ENCODE measurements around the gene FLCN.

FLCN gene

DNA sequence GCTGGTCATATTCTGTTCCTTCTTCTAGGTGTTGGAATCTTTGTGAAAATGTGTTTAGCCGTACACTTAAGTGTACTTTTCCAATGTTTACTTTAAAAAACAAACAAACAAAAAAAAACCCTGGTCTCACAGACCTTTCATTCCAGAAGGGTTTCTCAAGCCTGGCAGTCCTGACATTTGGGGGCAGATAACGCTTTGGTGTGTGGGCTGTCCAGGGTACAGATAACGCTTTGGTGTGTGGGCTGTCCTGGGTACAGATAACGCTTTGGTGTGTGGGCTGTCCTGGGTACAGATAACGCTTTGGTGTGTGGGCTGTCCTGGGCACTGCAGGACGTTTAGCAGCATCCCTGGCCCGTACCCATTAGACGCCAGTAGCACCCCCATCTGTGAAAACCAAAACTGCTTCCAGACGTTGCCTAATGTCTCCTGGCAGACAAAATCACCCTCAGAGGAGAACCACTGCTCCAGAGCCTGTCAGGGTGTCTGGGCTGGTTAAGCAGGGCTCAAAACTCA, 15.2 kb upstream of the FLCN start:
- no peak for DNase-seq (ENCODE audit: extremely low read depth, low read depth)
- TF ChIP-seq, protein P1, sequence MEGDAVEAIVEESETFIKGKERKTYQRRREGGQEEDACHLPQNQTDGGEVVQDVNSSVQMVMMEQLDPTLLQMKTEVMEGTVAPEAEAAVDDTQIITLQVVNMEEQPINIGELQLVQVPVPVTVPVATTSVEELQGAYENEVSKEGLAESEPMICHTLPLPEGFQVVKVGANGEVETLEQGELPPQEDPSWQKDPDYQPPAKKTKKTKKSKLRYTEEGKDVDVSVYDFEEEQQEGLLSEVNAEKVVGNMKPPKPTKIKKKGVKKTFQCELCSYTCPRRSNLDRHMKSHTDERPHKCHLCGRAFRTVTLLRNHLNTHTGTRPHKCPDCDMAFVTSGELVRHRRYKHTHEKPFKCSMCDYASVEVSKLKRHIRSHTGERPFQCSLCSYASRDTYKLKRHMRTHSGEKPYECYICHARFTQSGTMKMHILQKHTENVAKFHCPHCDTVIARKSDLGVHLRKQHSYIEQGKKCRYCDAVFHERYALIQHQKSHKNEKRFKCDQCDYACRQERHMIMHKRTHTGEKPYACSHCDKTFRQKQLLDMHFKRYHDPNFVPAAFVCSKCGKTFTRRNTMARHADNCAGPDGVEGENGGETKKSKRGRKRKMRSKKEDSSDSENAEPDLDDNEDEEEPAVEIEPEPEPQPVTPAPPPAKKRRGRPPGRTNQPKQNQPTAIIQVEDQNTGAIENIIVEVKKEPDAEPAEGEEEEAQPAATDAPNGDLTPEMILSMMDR (IDR thresholded peaks at IDR 0.05; ENCODE audit: low read depth, low read length): no peak

DNA sequence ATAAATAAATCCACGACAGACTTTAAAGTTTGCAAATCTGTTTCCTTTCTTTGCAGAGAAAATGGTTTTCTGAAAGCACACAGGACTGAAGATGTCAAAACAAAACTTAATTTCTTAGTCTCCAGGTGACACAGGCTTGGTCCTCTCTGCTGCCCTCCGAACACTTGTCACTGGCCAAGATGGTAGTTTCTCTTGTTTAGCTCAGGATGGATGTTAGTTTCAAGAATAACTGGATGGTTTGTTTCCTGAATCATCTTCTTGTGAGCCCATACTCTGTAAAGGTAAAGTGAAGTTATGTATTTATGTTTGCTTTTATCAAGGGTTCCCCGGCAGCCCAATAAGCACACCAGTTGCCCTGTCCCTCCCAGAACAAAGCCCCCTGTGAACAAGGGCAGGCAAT, 9.9 kb upstream of the FLCN start:
- no peak for DNase-seq (ENCODE audit: extremely low read depth, low read depth)
- TF ChIP-seq, protein P1 (IDR thresholded peaks at IDR 0.05; ENCODE audit: low read depth, low read length): no peak

DNA sequence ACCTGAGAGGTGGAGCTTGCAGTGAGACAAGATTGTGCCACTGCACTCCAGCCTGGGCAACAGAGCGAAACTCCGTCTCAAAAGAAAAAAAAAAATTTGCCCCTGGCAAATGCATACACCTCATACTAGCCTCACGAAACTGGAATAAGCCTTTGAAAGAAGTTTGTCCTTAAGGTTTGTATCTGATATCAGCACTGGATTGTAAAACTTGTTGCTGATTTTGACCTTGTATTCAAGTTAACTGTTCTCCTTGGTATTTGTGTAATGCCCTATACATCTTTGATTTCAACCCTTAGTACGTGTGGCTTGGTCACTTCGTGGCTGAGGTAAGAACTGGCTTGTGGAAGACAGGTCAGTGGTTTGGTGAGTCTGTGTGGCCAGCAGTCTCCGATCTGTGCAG, 6.2 kb upstream of the FLCN start:
- TF ChIP-seq, protein P1 (IDR thresholded peaks at IDR 0.05; ENCODE audit: low read depth, low read length): no peak
- no peak for DNase-seq (ENCODE audit: extremely low read depth, low read depth)

DNA sequence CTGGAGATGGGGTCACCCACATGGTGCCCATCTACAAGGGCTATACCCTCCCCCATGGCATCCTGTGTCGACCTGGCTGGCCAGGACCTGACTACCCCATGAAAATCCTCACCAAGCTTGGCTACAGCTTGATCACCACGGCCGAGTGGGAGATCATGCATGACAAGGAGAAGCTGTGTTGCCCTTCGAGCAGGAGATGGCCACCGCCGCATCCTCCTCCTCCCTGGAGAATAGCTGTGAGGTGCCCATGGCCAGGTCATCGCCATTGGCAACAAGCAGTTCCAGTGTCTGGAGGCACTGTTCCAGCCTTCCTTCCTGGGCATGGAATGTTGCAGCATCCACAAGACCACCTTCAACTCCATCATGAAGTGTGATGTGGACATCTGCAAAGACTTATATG, 5.3 kb upstream of the FLCN start:
- TF ChIP-seq, protein P1 (IDR thresholded peaks at IDR 0.05; ENCODE audit: low read depth, low read length): no peak
- DNase-seq (ENCODE audit: extremely low read depth, low read depth): no peak

DNA sequence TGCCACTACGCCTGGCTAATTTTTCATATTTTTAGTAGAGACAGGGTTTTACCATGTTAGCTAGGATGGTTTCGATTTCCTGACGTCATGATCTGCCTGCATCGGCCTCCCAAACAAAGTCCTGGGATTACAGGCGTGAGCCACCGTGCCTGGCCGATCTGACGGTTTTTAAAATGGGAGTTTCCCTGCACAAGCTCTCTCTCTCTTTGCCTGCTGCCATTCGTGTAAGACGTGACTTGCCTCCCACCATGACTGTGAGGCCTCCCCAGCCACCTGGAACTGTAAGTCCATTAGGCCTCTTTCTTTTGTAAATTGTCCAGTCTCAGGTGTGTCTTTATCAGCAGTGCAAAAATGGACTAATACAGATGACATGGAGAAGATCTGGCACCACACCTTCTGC, 4.7 kb upstream of the FLCN start:
- DNase-seq (ENCODE audit: extremely low read depth, low read depth): no peak

DNA sequence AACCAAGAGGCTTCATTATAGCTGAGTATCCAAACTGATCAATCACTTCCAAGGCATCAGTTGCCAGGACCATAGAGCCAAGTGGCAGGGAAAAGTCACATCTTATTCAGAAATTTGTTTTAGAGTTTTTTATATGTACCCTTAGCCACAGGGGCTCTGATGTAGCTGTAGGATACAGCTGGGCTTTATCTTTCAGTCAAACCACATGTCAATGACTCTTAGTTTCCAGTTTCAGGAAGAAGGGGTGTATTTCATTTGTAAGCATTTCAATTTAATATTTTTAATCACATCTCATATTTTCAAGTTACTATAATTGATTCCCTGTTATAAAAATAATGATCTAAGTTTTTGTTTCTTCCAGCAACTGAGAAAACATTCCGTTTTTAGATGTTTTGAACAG, 2.9 kb upstream of the FLCN start:
- no peak for DNase-seq (ENCODE audit: extremely low read depth, low read depth)
- TF ChIP-seq, protein P1 (IDR thresholded peaks at IDR 0.05; ENCODE audit: low read depth, low read length): no peak

More for the DNA sequence above, 4.7 kb upstream of the FLCN start:
- TF ChIP-seq, protein P1 (IDR thresholded peaks at IDR 0.05; ENCODE audit: low read depth, low read length): no peak

DNA sequence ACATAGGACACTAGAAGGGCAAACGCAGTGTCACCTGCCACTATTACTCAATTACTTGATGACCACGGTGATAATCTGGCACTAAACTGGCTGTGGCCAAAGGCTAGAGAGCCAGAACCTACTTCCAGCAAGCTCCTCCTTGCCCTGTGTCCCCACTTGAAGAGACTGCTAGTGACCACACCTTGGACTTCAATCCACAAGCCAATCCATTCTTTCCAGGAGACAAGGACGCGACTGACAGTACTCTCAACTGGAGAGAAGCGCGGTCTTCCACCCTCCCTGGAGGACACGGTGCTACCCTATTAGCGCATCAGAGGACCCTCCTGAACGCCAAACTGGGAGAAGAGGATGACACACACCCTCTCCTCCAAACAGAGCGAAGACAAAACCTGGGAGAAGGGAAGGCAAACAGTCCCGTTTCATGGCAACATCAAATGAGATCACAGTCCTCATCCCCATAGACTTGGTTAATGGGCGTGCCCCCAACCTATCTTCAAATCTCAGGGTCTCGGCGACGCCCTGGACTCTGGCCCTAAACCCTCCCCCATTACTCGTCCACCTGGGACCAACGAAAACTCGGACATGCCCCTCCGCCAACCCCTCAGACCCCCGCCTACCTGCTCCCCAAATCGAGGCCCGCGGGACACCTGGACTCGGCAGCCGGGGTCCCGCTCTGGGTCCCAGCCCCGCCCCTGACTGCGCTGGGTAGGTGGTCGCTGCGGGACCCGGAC, 508 bp downstream of the FLCN start:
- DNase-seq (ENCODE audit: extremely low read depth, low read depth): no peak
- TF ChIP-seq, protein P1 (IDR thresholded peaks at IDR 0.05; ENCODE audit: low read depth, low read length): no peak
